Panc1 (cell line): ENCODE results near the gene GRID1. TPM values are rescaled to one million over a fixed set of nuclear protein-coding genes. Genes with fewer than 3 reads are reported as not detected.

Experiments
- ATAC-seq: fragments of 200-7000 bp; cut with Tn5 transposase; 2 replicates; pipeline ENCODE4 v1.9.1; 2020; ENCODE audit warnings: mild to moderate bottlenecking, moderate library complexity
- BruUV-seq: library from RNA; stranded (reverse); fragments of 400-500 nt; replicated peaks from 2 replicates; lab custom pipeline; 2021; lab: Mats Ljungman, UMichigan
- CTCF ChIA-PET: fragments of 300-600 bp; sonication (Branson Sonifier 250); formaldehyde crosslinking; loops from one replicate; lab custom pipeline; 2022; ENCODE audit warnings: antibody characterized with exemption; lab: Charles Lee
- POLR2A ChIA-PET: fragments of 300-600 bp; sonication (Branson Sonifier 250); formaldehyde crosslinking; loops from one replicate; lab custom pipeline; 2022; ENCODE audit warnings: antibody characterized with exemption; lab: Charles Lee
- DNase-seq: peaks from one replicate; pipeline ENCODE4 v3.0.0-alpha.2; 2010; ENCODE audit warnings: low read depth, low spot score
- H3K27ac ChIP-seq: 2 replicates; pipeline ENCODE4 v1.5.1; 2011; ENCODE audit warnings: mild to moderate bottlenecking, low read length, inconsistent platforms
- H3K27me3 ChIP-seq: fragments of 200-500 bp; sonication (Bioruptor generic); 2 replicates; pipeline ENCODE4 v1.6.0; 2014; ENCODE audit warnings: low read length, inconsistent platforms; ENCODE audit not compliant: control insufficient read depth, insufficient read depth
- H3K36me3 ChIP-seq: fragments of 200-500 bp; sonication (Bioruptor generic); 2 replicates; pipeline ENCODE4 v1.5.1; 2014; ENCODE audit warnings: inconsistent platforms, mild to moderate bottlenecking, low read length, moderate library complexity; ENCODE audit not compliant: control insufficient read depth, insufficient read depth
- H3K4me1 ChIP-seq: 2 replicates; pipeline ENCODE4 v1.5.1; 2011; ENCODE audit warnings: inconsistent platforms, mild to moderate bottlenecking, low read length, moderate library complexity; ENCODE audit not compliant: control insufficient read depth, insufficient read depth
- H3K4me3 ChIP-seq, 2 experiments: 2 replicates each; pipeline ENCODE4 v1.5.1; 2011 to 2012; ENCODE audit warnings: low read depth in 2 of 2, low read length in 2 of 2, mild to moderate bottlenecking in 2 of 2, inconsistent platforms in 1 of 2, moderate library complexity in 1 of 2
- H3K9me3 ChIP-seq: fragments of 200-500 bp; sonication (Bioruptor generic); 2 replicates; pipeline ENCODE4 v1.5.1; 2014; ENCODE audit warnings: low read depth, mild to moderate bottlenecking, inconsistent platforms, low read length, moderate library complexity; ENCODE audit not compliant: control insufficient read depth, insufficient read depth
- CTCF ChIP-seq: fragments of 450-650 bp; IDR thresholded peaks from 2 replicates; pipeline ENCODE4 v1.5.1; 2017; ENCODE audit warnings: mild to moderate bottlenecking
- POLR2AphosphoS5 ChIP-seq: IDR thresholded peaks from 2 replicates; pipeline ENCODE4 v1.6.1; 2012; ENCODE audit warnings: mild to moderate bottlenecking, low read depth, low read length, moderate library complexity
- SIN3A ChIP-seq: IDR thresholded peaks from 2 replicates; pipeline ENCODE4 v1.6.1; 2012; ENCODE audit warnings: low read depth, mild to moderate bottlenecking, low read length, moderate library complexity, borderline replicate concordance; ENCODE audit not compliant: insufficient read depth
- TCF7L2 ChIP-seq: IDR thresholded peaks from 2 replicates; pipeline ENCODE4 v1.6.1; 2011; ENCODE audit warnings: mild to moderate bottlenecking, low read depth, low read length, inconsistent platforms
- in situ Hi-C: cut with HindIII; loops from 2 replicates; pipeline ENCODE4 v1.10.0; 2016; ENCODE audit warnings: low sequenced_read_pairs, low pct_unique_long_range_greater_than_20kb
- intact Hi-C: fragments of 100-400 bp; cut with micrococcal nuclease; formaldehyde crosslinking; loops from one replicate; pipeline ENCODE4 v1.10.0; 2022; ENCODE audit not compliant: unreplicated experiment
- total RNA-seq: library from RNA; stranded (reverse); gene quantifications from one replicate; pipeline ENCODE4 v1.2.1, GENCODE V29; 2021; ENCODE audit not compliant: unreplicated experiment
- TF ChIP-seq, protein P1 (sequence below), 2 experiments: IDR thresholded peaks; 2 replicates each; pipeline ENCODE4 v1.6.1; 2011 to 2012; ENCODE audit warnings: low read depth in 2 of 2, control low read depth in 1 of 2, low read length in 1 of 2, mild to moderate bottlenecking in 1 of 2, moderate library complexity in 1 of 2; ENCODE audit not compliant: insufficient read depth in 1 of 2

The GRID1 gene
- total RNA-seq, 1 experiment from 2014 or later: 2.3 TPM

DNA sequence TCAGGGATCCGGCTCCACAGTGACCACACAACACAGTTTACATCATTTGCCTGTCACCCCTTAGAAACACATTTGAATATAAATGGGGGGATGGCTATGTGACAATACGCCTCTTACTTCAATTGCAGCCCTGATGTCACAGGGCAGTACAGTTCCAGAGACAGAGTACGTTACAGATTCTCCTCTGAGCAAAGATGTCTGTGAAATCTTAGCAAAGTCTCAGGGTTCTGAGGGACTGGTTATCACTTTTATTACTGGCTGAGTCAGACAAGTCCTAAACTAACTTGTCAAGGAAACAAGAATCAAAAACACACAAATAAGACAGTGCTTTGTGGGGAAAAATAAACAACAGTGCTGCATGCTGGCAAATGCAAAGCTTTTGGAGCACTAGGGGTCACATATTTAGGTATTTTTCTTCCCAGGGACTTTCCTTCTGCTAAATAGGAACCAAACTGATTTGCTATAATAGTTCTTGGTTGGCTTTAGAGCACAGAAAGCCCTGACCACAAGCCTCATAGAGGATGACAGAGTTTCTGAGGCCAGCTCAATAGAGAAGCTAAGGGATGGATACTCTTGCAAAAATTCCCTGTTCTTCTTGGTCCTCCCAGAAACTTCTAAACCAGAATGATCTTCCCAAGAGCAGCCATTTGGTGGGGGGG lies 501.6 kb downstream of the GRID1 start:
- Histone ChIP-seq H3K36me3 (no peaks in the 10 kb centered on the region), H3K27me3 (no peaks in the 10 kb centered on the region), H3K9me3 (no peaks in the 10 kb centered on the region), H3K4me3 (no peak overlapping the region), H3K27ac (no peak overlapping the region), H3K4me1 (no peaks in the 10 kb centered on the region)
- 0 out of 2 replicates have a peak, but pooled peaks have one; percentile 57 for ATAC-seq
- POLR2A ChIA-PET: no interaction called here
- CTCF ChIA-PET: no interaction called here
- no peak for DNase-seq
- intact Hi-C loops: no loop called here
- BruUV-seq: no TSS peak
- in situ Hi-C loops: no loop called here
- TF ChIP-seq POLR2AphosphoS5 (no peak), SIN3A (no peak), CTCF (no peak), TCF7L2 (no peak)
- TF ChIP-seq, protein P1, sequence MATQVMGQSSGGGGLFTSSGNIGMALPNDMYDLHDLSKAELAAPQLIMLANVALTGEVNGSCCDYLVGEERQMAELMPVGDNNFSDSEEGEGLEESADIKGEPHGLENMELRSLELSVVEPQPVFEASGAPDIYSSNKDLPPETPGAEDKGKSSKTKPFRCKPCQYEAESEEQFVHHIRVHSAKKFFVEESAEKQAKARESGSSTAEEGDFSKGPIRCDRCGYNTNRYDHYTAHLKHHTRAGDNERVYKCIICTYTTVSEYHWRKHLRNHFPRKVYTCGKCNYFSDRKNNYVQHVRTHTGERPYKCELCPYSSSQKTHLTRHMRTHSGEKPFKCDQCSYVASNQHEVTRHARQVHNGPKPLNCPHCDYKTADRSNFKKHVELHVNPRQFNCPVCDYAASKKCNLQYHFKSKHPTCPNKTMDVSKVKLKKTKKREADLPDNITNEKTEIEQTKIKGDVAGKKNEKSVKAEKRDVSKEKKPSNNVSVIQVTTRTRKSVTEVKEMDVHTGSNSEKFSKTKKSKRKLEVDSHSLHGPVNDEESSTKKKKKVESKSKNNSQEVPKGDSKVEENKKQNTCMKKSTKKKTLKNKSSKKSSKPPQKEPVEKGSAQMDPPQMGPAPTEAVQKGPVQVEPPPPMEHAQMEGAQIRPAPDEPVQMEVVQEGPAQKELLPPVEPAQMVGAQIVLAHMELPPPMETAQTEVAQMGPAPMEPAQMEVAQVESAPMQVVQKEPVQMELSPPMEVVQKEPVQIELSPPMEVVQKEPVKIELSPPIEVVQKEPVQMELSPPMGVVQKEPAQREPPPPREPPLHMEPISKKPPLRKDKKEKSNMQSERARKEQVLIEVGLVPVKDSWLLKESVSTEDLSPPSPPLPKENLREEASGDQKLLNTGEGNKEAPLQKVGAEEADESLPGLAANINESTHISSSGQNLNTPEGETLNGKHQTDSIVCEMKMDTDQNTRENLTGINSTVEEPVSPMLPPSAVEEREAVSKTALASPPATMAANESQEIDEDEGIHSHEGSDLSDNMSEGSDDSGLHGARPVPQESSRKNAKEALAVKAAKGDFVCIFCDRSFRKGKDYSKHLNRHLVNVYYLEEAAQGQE (IDR thresholded peaks at IDR 0.05; ENCODE audit: insufficient read depth in 1 of 2, low read depth in 2 of 2, low read length in 1 of 2): no peak

- intact Hi-C loops: no loop called here
- no peak for TF ChIP-seq POLR2AphosphoS5
- TF ChIP-seq SIN3A: no peak
- no peak for TF ChIP-seq CTCF
- no peak for TF ChIP-seq TCF7L2
- TF ChIP-seq, protein P1 (IDR thresholded peaks at IDR 0.05; ENCODE audit: insufficient read depth in 1 of 2, low read depth in 2 of 2, low read length in 1 of 2): no peak
- POLR2A ChIA-PET: no interaction called here
Measured at GRCh38 chr10:85864173-85864549, 502.4 kb downstream of the GRID1 start.

More at GRCh38 chr10:85864173-85864549, 502.4 kb downstream of the GRID1 start:
- no peaks in the 10 kb centered on the region for H3K36me3 ChIP-seq
- no peaks in the 10 kb centered on the region for H3K9me3 ChIP-seq
- no peaks in the 10 kb centered on the region for H3K4me1 ChIP-seq
- no TSS peak for BruUV-seq
- H3K27ac ChIP-seq: no peak overlapping the region
- CTCF ChIA-PET: no interaction called here
- in situ Hi-C loops: no loop called here
- ATAC-seq (no peak; the same call in 1 of the 2 replicates), DNase-seq (no peak)
- H3K4me3 ChIP-seq: no peak overlapping the region
- H3K27me3 ChIP-seq: no peaks in the 10 kb centered on the region
